HG03066 (cell line): ENCODE measurements around the gene C10orf143.

ENCODE experiments used
- ATAC-seq: cut with Tn5 transposase; IDR thresholded peaks from one replicate; pipeline ENCODE4 v1.9.1; 2021; ENCODE audit warnings: low read depth; ENCODE audit not compliant: unreplicated experiment

Gene C10orf143

GRCh38 chr10:130018730-130019185, 91.9 kb downstream of the C10orf143 start:
- ATAC-seq = no peak

- ATAC-seq = no peak
Measured at GRCh38 chr10:130018265-130018664, 92.4 kb downstream of the C10orf143 start.

- no peak for ATAC-seq
Measured at GRCh38 chr10:130017631-130018022, 93.0 kb downstream of the C10orf143 start.

GRCh38 chr10:130016993-130017630, 93.5 kb downstream of the C10orf143 start:
- no peak for ATAC-seq

- no peak for ATAC-seq
Measured at GRCh38 chr10:130016095-130016494, 94.5 kb downstream of the C10orf143 start.

GRCh38 chr10:130015075-130015695, 95.4 kb downstream of the C10orf143 start:
- ATAC-seq = no peak

- ATAC-seq = no peak
Measured at GRCh38 chr10:130014263-130015074, 96.2 kb downstream of the C10orf143 start.
